Muscle layer of duodenum (tissue), 2 donors: ENCODE measurements around the gene ST8SIA4.
A peak's percentile ranks its signal among the peaks of the same experiment; 100 is the strongest.

ENCODE experiments used
- H3K27ac ChIP-seq: one replicate; pipeline ENCODE4 v1.7.0; 2013; ENCODE audit warnings: mild to moderate bottlenecking, low read length
- H3K27me3 ChIP-seq: one replicate; pipeline ENCODE4 v1.7.0; 2013; ENCODE audit warnings: low read depth, mild to moderate bottlenecking, control low read depth, low read length
- H3K36me3 ChIP-seq, 2 donors: one replicate each; pipeline ENCODE4 v1.7.0; 2013; ENCODE audit warnings: low read length in 2 of 2, control low read depth in 1 of 2, mild to moderate bottlenecking in 1 of 2; ENCODE audit not compliant: insufficient read depth in 2 of 2, control insufficient read depth in 1 of 2
- H3K4me1 ChIP-seq, 2 donors: one replicate each; pipeline ENCODE4 v1.7.0; 2013; ENCODE audit warnings: low read length in 2 of 2, mild to moderate bottlenecking in 2 of 2, control low read depth in 1 of 2, moderate library complexity in 1 of 2; ENCODE audit not compliant: insufficient read depth in 2 of 2, control insufficient read depth in 1 of 2
- H3K4me3 ChIP-seq, 2 donors: one replicate each; pipeline ENCODE4 v1.7.0; 2013; ENCODE audit warnings: low read length in 2 of 2, low read depth in 1 of 2, mild to moderate bottlenecking in 1 of 2
- H3K9me3 ChIP-seq, 2 donors: one replicate each; pipeline ENCODE4 v1.7.0; 2013; ENCODE audit warnings: low read length in 2 of 2, control low read depth in 1 of 2, mild to moderate bottlenecking in 1 of 2; ENCODE audit not compliant: control insufficient read depth in 1 of 2
- donor health status: healthy.

The ST8SIA4 gene

GRCh38 chr5:100903039-100903887 is at the start of gene ST8SIA4:
Gene ST8SIA4 (minus strand): TSS chr5:100903282. CDS start chr5:100902955, 327 bp downstream.
- peak within 1 kb of the TSS; percentile 76 for H3K27ac ChIP-seq
- H3K4me1 ChIP-seq = peaks cover 0 to 21% of the 10 kb centered on the region in 2 donors
- no peaks in the 10 kb centered on the region for H3K36me3 ChIP-seq
- H3K9me3 ChIP-seq = no peaks in the 10 kb centered on the region
- no peaks in the 10 kb centered on the region for H3K27me3 ChIP-seq
- H3K4me3 ChIP-seq = peak within 1 kb of the TSS; percentile 52 to 67

GRCh38 chr5:100950985-100951384 is 47.9 kb upstream of the ST8SIA4 start:
- Histone ChIP-seq H3K4me1 (no peaks in the 10 kb centered on the region), H3K9me3 (peaks cover 0 to 4% of the 10 kb centered on the region in 2 donors), H3K4me3 (no peak overlapping the region), H3K36me3 (no peaks in the 10 kb centered on the region), H3K27ac (no peak overlapping the region), H3K27me3 (no peaks in the 10 kb centered on the region)

- Histone ChIP-seq H3K36me3 (no peaks in the 10 kb centered on the region), H3K27me3 (no peaks in the 10 kb centered on the region), H3K4me3 (no peak overlapping the region), H3K27ac (no peak overlapping the region), H3K4me1 (no peaks in the 10 kb centered on the region), H3K9me3 (peaks cover 0 to 2% of the 10 kb centered on the region in 2 donors)
Measured at GRCh38 chr5:100913298-100913697, 10.2 kb upstream of the ST8SIA4 start.

- no peak overlapping the region for H3K27ac ChIP-seq
- no peak overlapping the region for H3K4me3 ChIP-seq
- H3K27me3 ChIP-seq = no peaks in the 10 kb centered on the region
Measured at GRCh38 chr5:100909034-100909433, 6.0 kb upstream of the ST8SIA4 start.

GRCh38 chr5:100905259-100905914 is 2.3 kb upstream of the ST8SIA4 start:
- Histone ChIP-seq H3K4me3 (peak overlapping the region in 1 of 2 donors; percentile 67), H3K4me1 (peaks cover 0 to 21% of the 10 kb centered on the region in 2 donors), H3K27me3 (no peaks in the 10 kb centered on the region), H3K9me3 (no peaks in the 10 kb centered on the region), H3K27ac (no peak overlapping the region), H3K36me3 (no peaks in the 10 kb centered on the region)

More at GRCh38 chr5:100909034-100909433, 6.0 kb upstream of the ST8SIA4 start:
- Histone ChIP-seq H3K36me3 (no peaks in the 10 kb centered on the region), H3K4me1 (no peaks in the 10 kb centered on the region), H3K9me3 (no peaks in the 10 kb centered on the region)

GRCh38 chr5:100904259-100904861 is 1.3 kb upstream of the ST8SIA4 start:
- Histone ChIP-seq H3K27me3 (no peaks in the 10 kb centered on the region), H3K27ac (peak overlapping the region; percentile 60), H3K36me3 (no peaks in the 10 kb centered on the region), H3K4me1 (peaks cover 0 to 21% of the 10 kb centered on the region in 2 donors), H3K4me3 (peak overlapping the region; percentile 52 to 67), H3K9me3 (no peaks in the 10 kb centered on the region)

GRCh38 chr5:100902440-100903038 is 543 bp downstream of the ST8SIA4 start:
- H3K4me1 ChIP-seq = peaks cover 0 to 21% of the 10 kb centered on the region in 2 donors
- no peaks in the 10 kb centered on the region for H3K27me3 ChIP-seq
- H3K36me3 ChIP-seq = no peaks in the 10 kb centered on the region
- peak overlapping the region; percentile 52 to 67 for H3K4me3 ChIP-seq
- no peaks in the 10 kb centered on the region for H3K9me3 ChIP-seq
- H3K27ac ChIP-seq = peak overlapping the region; percentile 76

- Histone ChIP-seq H3K27me3 (no peaks in the 10 kb centered on the region), H3K4me3 (peak overlapping the region; percentile 52 to 67), H3K36me3 (no peaks in the 10 kb centered on the region), H3K9me3 (no peaks in the 10 kb centered on the region), H3K27ac (peak overlapping the region; percentile 76), H3K4me1 (peaks cover 0 to 21% of the 10 kb centered on the region in 2 donors)
Measured at GRCh38 chr5:100901821-100902341, 1.2 kb downstream of the ST8SIA4 start.

GRCh38 chr5:100900796-100901781 is 2.0 kb downstream of the ST8SIA4 start:
- Histone ChIP-seq H3K4me1 (peaks cover 0 to 21% of the 10 kb centered on the region in 2 donors), H3K27ac (peak overlapping the region; percentile 70), H3K9me3 (no peaks in the 10 kb centered on the region), H3K4me3 (peak overlapping the region; percentile 52 to 67), H3K36me3 (no peaks in the 10 kb centered on the region), H3K27me3 (no peaks in the 10 kb centered on the region)

- H3K27ac ChIP-seq = peak overlapping the region; percentile 66
- H3K9me3 ChIP-seq = no peaks in the 10 kb centered on the region
- peaks cover 0 to 21% of the 10 kb centered on the region in 2 donors for H3K4me1 ChIP-seq
- no peaks in the 10 kb centered on the region for H3K36me3 ChIP-seq
- peak overlapping the region; percentile 52 to 70 for H3K4me3 ChIP-seq
- H3K27me3 ChIP-seq = no peaks in the 10 kb centered on the region
Measured at GRCh38 chr5:100900142-100900795, 2.8 kb downstream of the ST8SIA4 start.
